OCI-LY3 (cell line): ENCODE data around the gene NFIC.

Experiments
- H2AFZ ChIP-seq: fragments of 200-600, 300-600 bp; shearing (Covaris generic); 2 replicates; pipeline ENCODE4 v1.6.0; 2014; ENCODE audit warnings: antibody characterized with exemption, low read depth, low read length
- H3K27ac ChIP-seq: fragments of 200-600, 300-600 bp; sonication (generic); 2 replicates; pipeline ENCODE4 v1.5.1; 2014; ENCODE audit warnings: mild to moderate bottlenecking, low read length, moderate library complexity, mixed read lengths
- H3K27me3 ChIP-seq: fragments of 200-600, 300-600 bp; sonication (generic); 2 replicates; pipeline ENCODE4 v1.6.1; 2014; ENCODE audit warnings: low read depth, low read length, mixed read lengths
- H3K36me3 ChIP-seq: fragments of 200-600, 300-600 bp; sonication (generic); replicated peaks from 2 replicates; pipeline ENCODE3; 2014; ENCODE audit warnings: low read depth, low read length, mixed read lengths
- H3K4me1 ChIP-seq: fragments of 300-600, 200-600 bp; sonication (generic); 2 replicates; pipeline ENCODE4 v1.6.1; 2014; ENCODE audit warnings: low read length, mixed read lengths
- H3K4me2 ChIP-seq: fragments of 200-600, 300-600 bp; sonication (generic); 2 replicates; pipeline ENCODE4 v1.6.1; 2014; ENCODE audit warnings: low read length, mixed read lengths
- H3K4me3 ChIP-seq: fragments of 300-600, 200-600 bp; sonication (generic); 2 replicates; pipeline ENCODE4 v1.5.1; 2014; ENCODE audit warnings: antibody characterized with exemption, mild to moderate bottlenecking, low read length, moderate library complexity
- H3K79me2 ChIP-seq: fragments of 300-600, 200-600 bp; shearing (Covaris generic); 2 replicates; pipeline ENCODE4 v1.6.1; 2014; ENCODE audit warnings: mild to moderate bottlenecking, low read length, mixed read lengths
- H3K9ac ChIP-seq: fragments of 300-600, 200-600 bp; shearing (Covaris generic); 2 replicates; pipeline ENCODE4 v1.6.0; 2014; ENCODE audit warnings: mild to moderate bottlenecking, low read length, moderate library complexity
- H3K9me3 ChIP-seq: fragments of 200-600, 300-600 bp; shearing (Covaris generic); 2 replicates; pipeline ENCODE4 v1.6.1; 2014; ENCODE audit warnings: low read length, mixed read lengths; ENCODE audit not compliant: insufficient read depth
- H4K20me1 ChIP-seq: fragments of 200-600, 300-600 bp; sonication (generic); 2 replicates; pipeline ENCODE4 v1.6.1; 2016; ENCODE audit warnings: low read length, mixed read lengths; ENCODE audit not compliant: insufficient read depth
- EZH2phosphoT487 ChIP-seq: fragments of 200-600 bp; shearing (Covaris generic); IDR thresholded peaks from 2 replicates; pipeline ENCODE4 v1.6.1; 2018; ENCODE audit warnings: antibody characterized with exemption, mixed run types, low read depth
- TF ChIP-seq, protein P1 (sequence below): fragments of 200-600, 300-600 bp; sonication (generic); IDR thresholded peaks from 2 replicates; pipeline ENCODE4 v1.5.1; 2014; ENCODE audit warnings: antibody characterized with exemption, low read length, low read depth

Gene NFIC

DNA sequence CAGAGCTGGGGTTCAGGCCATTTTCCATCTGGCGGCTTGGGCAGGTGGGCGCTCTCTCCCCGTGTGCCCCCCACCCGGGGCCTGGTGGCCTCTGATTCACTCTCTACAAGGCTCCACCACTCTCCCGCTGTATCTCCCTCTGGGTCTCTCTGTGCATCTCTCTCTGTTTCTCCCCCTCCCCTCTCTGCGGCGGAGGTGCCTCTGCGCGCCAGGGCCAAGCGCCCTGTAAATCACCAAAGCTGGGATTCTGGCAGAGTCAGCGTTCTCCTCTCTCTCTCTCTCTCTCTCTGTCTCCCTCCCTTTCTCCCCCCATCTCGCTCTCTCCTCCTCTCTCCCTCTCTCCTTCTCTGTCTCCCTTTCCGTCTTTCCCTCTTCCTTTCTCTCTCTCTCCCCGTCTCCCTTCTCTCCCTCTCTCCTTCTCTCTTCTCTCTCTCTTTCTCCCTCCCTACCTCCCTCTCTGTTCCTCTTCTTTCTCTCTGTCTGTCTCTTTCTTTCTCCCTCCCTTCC is 3.9 kb downstream of the NFIC start:
- peak overlapping the region; percentile 98 for H3K4me2 ChIP-seq
- peaks cover 4% of the 10 kb centered on the region for H3K36me3 ChIP-seq
- peaks cover 45% of the 10 kb centered on the region for H3K4me1 ChIP-seq
- no peaks in the 10 kb centered on the region for H3K27me3 ChIP-seq
- H3K9ac ChIP-seq, result peak overlapping the region; percentile 99
- no peaks in the 10 kb centered on the region for H3K9me3 ChIP-seq
- H3K27ac ChIP-seq, result peak overlapping the region; percentile 83
- TF ChIP-seq, protein P1, sequence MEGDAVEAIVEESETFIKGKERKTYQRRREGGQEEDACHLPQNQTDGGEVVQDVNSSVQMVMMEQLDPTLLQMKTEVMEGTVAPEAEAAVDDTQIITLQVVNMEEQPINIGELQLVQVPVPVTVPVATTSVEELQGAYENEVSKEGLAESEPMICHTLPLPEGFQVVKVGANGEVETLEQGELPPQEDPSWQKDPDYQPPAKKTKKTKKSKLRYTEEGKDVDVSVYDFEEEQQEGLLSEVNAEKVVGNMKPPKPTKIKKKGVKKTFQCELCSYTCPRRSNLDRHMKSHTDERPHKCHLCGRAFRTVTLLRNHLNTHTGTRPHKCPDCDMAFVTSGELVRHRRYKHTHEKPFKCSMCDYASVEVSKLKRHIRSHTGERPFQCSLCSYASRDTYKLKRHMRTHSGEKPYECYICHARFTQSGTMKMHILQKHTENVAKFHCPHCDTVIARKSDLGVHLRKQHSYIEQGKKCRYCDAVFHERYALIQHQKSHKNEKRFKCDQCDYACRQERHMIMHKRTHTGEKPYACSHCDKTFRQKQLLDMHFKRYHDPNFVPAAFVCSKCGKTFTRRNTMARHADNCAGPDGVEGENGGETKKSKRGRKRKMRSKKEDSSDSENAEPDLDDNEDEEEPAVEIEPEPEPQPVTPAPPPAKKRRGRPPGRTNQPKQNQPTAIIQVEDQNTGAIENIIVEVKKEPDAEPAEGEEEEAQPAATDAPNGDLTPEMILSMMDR, result no peak
- TF ChIP-seq EZH2phosphoT487, result no peak
- peak overlapping the region; percentile 90 for H3K4me3 ChIP-seq
- peaks cover 51% of the 10 kb centered on the region for H4K20me1 ChIP-seq
- H3K79me2 ChIP-seq, result peaks cover 96% of the 10 kb centered on the region
- no peak overlapping the region for H2AFZ ChIP-seq

DNA sequence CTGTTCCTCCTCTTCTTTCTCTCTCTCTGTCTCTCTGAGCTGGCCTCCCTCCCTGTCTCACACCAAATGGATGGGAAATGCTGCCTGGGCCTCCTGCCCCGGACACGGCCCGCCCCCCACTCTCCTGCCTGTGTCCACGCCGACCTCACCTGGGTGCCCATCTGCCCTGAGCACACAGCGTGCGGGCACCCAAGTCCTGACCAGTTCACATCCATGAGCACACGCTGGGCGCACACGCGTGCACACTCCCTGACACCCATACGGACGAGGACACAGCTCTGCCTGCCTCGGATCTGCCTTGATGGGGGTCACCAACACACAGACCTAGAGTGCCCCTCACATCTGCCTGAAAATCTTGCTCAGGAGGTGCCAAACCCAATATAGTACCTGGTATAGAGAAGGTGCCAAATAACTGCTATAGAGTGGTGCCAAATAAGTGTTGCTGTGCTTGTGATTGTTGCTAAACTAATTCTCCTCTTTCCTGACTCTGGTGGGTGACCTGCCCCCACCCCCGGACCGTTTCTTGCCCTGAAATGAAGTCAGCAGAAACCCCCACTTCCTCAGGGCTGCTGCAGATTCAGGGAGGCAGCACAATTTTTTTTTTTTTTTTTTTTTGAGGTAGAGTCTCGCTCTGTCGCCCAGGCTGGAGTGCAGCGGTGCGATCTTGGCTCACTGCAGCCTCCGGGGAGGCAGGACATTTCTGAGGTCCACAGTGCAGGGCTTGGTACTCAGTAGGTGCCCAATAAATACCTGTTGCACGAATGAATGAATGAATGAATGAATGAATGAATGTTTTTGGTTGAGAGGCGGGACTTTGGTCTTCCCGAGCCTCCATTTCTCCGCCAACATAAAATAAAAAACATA is 4.6 kb downstream of the NFIC start:
- Histone ChIP-seq H3K4me1 (peaks cover 39% of the 10 kb centered on the region), H3K4me2 (peak overlapping the region; percentile 98; the same call in 1 of the 2 replicates), H3K27me3 (no peaks in the 10 kb centered on the region), H3K27ac (no peak overlapping the region), H3K9ac (no peak overlapping the region), H3K79me2 (peaks cover 97% of the 10 kb centered on the region), H3K9me3 (no peaks in the 10 kb centered on the region), H3K36me3 (peaks cover 8% of the 10 kb centered on the region), H2AFZ (no peak overlapping the region), H3K4me3 (no peak overlapping the region), H4K20me1 (peaks cover 58% of the 10 kb centered on the region)
- TF ChIP-seq, protein P1, result no peak
- TF ChIP-seq EZH2phosphoT487, result no peak

DNA sequence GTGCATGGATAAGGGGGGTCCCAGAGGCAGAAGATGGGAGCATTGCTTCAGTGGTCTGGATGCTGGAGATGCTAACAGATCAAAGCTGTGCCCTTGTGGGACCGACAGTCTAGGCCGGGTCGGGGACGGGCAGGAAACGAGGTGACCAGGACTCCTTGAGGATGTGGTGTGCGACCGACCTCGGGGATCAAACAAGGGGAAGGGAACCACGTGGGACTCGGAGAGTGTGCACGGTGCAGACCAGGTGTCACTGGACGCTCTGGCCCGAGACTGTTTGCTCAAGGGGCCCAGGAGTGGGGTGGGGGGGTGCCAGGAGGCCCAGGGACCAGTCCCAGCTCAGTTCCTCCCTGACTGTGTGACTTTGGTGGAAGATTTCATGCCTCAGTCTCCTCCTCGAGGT is 6.0 kb downstream of the NFIC start:
- H3K27me3 ChIP-seq, result no peaks in the 10 kb centered on the region
- no peak for TF ChIP-seq EZH2phosphoT487
- TF ChIP-seq, protein P1, result no peak
- no peak overlapping the region for H3K27ac ChIP-seq
- H3K4me2 ChIP-seq, result no peak overlapping the region
- no peak overlapping the region for H3K4me3 ChIP-seq
- H3K4me1 ChIP-seq, result peaks cover 39% of the 10 kb centered on the region
- H4K20me1 ChIP-seq, result peaks cover 60% of the 10 kb centered on the region
- peaks cover 91% of the 10 kb centered on the region for H3K79me2 ChIP-seq
- no peaks in the 10 kb centered on the region for H3K9me3 ChIP-seq
- H3K36me3 ChIP-seq, result peaks cover 8% of the 10 kb centered on the region
- no peak overlapping the region for H3K9ac ChIP-seq
- H2AFZ ChIP-seq, result no peak overlapping the region

DNA sequence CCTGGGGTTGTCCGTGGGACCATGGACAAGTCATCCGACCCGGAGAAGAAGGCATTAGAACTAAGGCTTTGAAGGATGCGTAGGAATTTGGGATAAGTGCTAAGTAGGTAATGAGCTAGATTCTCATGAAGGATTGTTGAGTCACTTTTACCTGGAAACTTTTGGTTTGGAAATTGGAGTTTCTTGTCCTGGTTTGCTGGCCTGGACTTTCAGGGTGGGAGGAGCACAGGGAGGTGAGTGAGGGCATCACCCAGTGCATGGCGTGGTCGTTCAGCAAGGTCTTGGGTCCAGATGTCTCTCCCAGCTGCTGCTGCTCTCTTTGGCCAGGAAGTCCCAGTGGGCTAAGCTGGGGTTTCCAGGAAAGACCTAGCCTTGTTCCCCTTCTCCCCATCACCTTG is 7.6 kb downstream of the NFIC start:
- peaks cover 8% of the 10 kb centered on the region for H3K36me3 ChIP-seq
- H4K20me1 ChIP-seq, result peaks cover 65% of the 10 kb centered on the region
- H3K79me2 ChIP-seq, result peaks cover 91% of the 10 kb centered on the region

More for the DNA sequence above, 7.6 kb downstream of the NFIC start:
- Histone ChIP-seq H3K4me1 (peaks cover 24% of the 10 kb centered on the region), H3K4me3 (no peak overlapping the region), H3K9ac (no peak overlapping the region), H3K4me2 (no peak overlapping the region), H2AFZ (no peak overlapping the region), H3K27ac (no peak overlapping the region), H3K9me3 (no peaks in the 10 kb centered on the region), H3K27me3 (no peaks in the 10 kb centered on the region)
- no peak for TF ChIP-seq EZH2phosphoT487
- TF ChIP-seq, protein P1, result no peak
